ENCODE results near the gene TNPO1.
"Not testable (repeated sequence)": the region's sequence is repeated elsewhere in the genome, so short reads cannot be mapped to it uniquely, and the experiment has no call there.

Gene TNPO1

GRCh38 chr5:72816284-72817075 lies at the start of gene TNPO1:
TNPO1 (plus strand) TSS chr5:72816661; CDS start chr5:72816738, 77 bp downstream.
- DNase-seq, result peak; percentile 90

GRCh38 chr5:72767289-72768010 lies 49.0 kb upstream of the TNPO1 start:
- peak; percentile 58 for DNase-seq

- no peak for DNase-seq
Measured at GRCh38 chr5:72770266-72770665, 46.2 kb upstream of the TNPO1 start.

- no peak for DNase-seq
Measured at GRCh38 chr5:72776684-72777083, 39.8 kb upstream of the TNPO1 start.

GRCh38 chr5:72779520-72779919 lies 36.9 kb upstream of the TNPO1 start:
- DNase-seq, result no peak

- DNase-seq, result no peak
Measured at GRCh38 chr5:72783354-72783753, 33.1 kb upstream of the TNPO1 start.

- no peak for DNase-seq
Measured at GRCh38 chr5:72784129-72784528, 32.3 kb upstream of the TNPO1 start.

- DNase-seq, result no peak
Measured at GRCh38 chr5:72785801-72786200, 30.7 kb upstream of the TNPO1 start.

- no peak for DNase-seq
Measured at GRCh38 chr5:72786676-72787075, 29.8 kb upstream of the TNPO1 start.

GRCh38 chr5:72788866-72789505 lies 27.5 kb upstream of the TNPO1 start:
- DNase-seq, result no peak

GRCh38 chr5:72790186-72790585 lies 26.3 kb upstream of the TNPO1 start:
- DNase-seq, result no peak

- DNase-seq, result not testable (repeated sequence)
Measured at GRCh38 chr5:72792662-72793061, 23.8 kb upstream of the TNPO1 start.

GRCh38 chr5:72796001-72796400 lies 20.5 kb upstream of the TNPO1 start:
- DNase-seq, result no peak

GRCh38 chr5:72799721-72800120 lies 16.7 kb upstream of the TNPO1 start:
- DNase-seq, result no peak

GRCh38 chr5:72808637-72809036 lies 7.8 kb upstream of the TNPO1 start:
- not testable (repeated sequence) for DNase-seq

GRCh38 chr5:72811849-72812248 lies 4.6 kb upstream of the TNPO1 start:
- DNase-seq, result no peak

GRCh38 chr5:72812488-72812887 lies 4.0 kb upstream of the TNPO1 start:
- no peak for DNase-seq

GRCh38 chr5:72814104-72814503 lies 2.4 kb upstream of the TNPO1 start:
- no peak for DNase-seq

GRCh38 chr5:72814864-72815263 lies 1.6 kb upstream of the TNPO1 start:
- DNase-seq, result no peak

GRCh38 chr5:72815580-72816283 lies 729 bp upstream of the TNPO1 start:
- DNase-seq, result peak; percentile 71

GRCh38 chr5:72817076-72817481 lies 618 bp downstream of the TNPO1 start:
- peak; percentile 60 for DNase-seq

- no peak for DNase-seq
Measured at GRCh38 chr5:72817671-72818266, 1.3 kb downstream of the TNPO1 start.

Measured in NCI-H1092 treated with DMSO at 0.1 percent for 48 hours (cell line).